ENCODE measurements around the gene TPPP2.
"Not testable (repeated sequence)": the region's sequence is repeated elsewhere in the genome, so short reads cannot be mapped to it uniquely, and the experiment has no call there.

TPPP2 gene

DNA sequence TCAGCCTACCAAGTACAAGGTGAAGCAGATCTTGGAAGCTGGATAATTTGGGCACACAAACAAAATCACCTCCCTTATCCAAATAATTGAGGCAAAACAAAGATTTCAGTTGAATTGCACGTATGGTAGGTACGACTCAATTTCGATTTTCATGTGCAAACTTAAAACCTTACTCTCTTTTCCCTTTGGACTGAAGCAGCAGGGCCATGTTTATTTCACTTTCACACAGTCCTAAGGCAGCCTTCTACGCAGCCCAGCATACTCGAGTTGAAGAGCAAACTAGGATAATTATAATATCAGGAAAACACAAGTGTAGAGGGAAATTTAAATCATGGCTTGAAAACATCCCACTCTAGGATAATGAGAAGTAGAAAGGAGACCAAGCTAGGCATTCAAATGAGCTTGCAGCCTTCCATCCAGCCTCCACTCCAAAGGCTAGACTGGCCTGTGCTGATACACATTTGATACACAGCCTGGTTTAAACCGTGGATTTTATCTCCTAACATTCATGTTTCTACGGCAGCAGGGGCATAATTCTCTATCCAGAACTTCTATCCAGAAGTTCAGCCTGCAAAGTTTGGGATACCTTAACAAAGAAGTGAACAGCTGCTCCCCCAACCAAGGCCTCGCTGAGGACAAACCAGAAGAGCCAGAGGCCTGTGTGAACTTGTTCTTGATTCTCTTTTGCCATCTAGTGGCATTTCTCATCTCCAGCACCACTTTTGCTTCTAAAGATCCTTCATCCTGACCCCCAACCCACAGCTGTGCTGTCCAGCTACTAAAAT, 9.8 kb downstream of the TPPP2 start:
- DNase-seq = no peak

DNA sequence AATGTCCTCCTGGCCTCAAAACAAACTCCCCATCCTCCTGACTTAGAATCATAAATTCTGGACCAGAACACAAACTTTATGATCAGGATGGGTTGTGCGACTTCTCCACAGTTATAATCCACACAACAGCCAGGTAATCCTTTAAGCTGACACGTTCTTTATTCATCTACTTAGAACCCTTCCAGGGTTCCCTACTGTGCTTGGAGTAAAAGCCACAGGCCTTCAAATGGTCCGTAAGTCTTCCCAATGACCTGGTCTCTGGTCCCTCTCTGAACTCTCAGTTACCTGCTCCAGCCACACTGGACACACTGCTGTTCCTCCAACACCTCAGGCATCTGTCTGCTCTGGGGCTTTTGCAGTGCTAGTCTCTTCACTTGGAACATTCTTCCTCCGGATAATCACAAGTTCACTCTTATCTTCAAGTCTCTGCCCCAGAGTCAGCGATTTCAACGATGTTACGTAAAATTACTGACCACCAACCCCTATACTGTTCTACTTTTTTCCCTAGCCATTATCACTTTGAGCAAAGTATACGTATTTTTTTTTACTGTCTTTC, 10.4 kb downstream of the TPPP2 start:
- no peak for DNase-seq

DNA sequence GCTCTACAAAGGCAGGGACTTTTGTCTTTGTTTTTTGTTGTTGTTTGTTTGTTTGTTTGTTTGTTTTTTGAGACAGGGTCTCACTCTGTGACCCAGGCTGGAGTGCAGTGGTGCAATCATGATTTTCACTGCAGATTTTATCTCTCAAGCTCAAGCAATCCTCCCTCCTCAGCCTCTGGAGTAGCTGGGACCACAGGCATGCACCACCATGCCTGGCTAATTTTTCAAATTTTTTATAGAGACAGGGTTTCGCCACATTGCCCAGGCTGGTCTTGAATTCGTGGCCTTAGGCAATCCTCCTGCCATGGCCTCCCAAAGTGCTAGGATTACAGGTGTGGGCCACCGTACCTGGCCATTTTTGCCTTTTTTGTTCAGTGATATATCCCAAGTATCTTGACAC, 10.9 kb downstream of the TPPP2 start:
- DNase-seq = not testable (repeated sequence)

DNA sequence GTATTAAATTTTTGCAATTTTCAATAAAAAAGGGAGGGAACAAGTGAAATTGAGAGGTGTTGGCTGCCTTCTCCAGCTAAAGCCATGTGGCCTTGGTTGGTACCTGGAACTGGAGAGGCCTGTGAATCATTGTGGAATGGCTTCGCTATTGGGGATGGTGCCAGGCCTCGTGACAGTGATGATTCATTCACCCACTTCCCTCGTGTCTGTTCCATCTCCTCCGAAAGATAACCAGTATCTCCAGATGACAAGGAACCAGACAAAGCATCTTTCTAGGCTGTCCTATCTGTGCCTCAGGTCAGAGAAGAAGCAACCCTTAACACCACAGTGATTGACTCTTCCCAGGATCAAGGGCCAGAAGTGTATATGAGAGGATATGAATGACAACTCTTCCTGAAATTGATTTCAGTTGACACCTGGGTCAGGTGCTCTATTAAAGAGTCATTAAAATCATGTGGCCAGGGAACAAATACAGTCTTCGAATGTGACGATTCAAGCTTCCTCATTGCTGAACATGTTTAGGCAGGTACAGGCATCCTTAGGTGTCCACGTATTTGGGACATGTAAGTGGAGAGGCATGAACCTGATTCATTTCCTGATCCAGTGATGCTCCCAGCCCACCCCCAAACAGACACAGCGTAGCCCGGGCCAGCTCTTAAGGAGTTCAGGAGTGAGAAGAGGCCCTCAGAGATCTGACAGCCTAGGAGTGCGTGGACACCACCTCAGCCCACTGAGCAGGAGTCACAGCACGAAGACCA, 11.8 kb downstream of the TPPP2 start, which contains the start of gene RNASE7:
Gene RNASE7 (plus strand): TSS at position 687 of the 758 bp plus-strand sequence. CDS start 631 bp downstream, outside the sequence.
- DNase-seq = no peak

DNA sequence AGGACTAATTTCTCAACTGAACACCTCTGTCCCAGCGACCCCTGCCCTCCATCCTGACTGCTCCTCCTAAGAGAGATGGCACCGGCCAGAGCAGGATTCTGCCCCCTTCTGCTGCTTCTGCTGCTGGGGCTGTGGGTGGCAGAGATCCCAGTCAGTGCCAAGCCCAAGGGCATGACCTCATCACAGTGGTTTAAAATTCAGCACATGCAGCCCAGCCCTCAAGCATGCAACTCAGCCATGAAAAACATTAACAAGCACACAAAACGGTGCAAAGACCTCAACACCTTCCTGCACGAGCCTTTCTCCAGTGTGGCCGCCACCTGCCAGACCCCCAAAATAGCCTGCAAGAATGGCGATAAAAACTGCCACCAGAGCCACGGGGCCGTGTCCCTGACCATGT, 12.9 kb downstream of the TPPP2 start:
- no peak for DNase-seq

DNA sequence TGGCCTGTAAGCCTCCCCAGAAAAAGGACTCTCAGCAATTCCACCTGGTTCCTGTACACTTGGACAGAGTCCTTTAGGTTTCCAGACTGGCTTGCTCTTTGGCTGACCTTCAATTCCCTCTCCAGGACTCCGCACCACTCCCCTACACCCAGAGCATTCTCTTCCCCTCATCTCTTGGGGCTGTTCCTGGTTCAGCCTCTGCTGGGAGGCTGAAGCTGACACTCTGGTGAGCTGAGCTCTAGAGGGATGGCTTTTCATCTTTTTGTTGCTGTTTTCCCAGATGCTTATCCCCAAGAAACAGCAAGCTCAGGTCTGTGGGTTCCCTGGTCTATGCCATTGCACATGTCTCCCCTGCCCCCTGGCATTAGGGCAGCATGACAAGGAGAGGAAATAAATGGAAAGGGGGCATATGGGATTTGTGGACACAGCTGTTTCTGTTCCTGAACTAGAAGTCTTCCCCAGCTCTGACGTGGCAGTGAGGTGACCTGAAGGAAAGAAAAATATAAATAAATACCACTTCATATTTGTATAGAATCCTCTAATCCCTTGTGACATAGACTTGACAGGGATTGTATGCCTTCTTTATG, 13.5 kb downstream of the TPPP2 start:
- no peak for DNase-seq

DNA sequence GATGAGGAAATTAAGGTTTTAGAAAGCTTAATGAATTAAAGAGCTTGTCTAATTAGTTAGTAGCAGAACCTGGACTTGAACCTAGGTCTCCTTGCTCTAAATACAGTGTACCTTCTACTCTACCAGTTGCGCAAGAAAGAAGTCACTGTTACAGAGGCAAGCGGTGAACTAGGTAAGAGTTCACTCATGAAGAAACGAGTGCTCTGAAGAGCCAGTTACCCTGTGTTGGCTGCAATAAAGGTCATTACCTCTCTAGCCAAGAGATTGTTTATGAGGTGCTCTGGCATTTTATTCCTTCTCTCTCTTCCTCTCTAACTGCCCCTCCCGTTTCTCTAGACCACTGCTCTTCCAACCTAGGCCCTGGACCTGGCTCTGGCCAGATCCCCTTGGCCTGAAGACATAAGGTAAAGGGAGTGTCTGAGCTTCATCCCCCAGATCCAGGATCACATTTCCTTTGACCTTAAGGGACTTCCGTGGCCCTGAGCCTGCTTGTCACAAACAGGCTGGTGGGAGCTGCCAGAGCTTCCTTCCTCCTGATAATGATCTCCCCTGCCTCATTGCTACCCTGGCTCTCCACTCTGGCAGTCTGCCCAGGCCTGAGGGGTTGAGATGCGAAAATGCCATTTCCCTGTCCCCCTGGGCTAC, 14.1 kb downstream of the TPPP2 start:
- DNase-seq = no peak

DNA sequence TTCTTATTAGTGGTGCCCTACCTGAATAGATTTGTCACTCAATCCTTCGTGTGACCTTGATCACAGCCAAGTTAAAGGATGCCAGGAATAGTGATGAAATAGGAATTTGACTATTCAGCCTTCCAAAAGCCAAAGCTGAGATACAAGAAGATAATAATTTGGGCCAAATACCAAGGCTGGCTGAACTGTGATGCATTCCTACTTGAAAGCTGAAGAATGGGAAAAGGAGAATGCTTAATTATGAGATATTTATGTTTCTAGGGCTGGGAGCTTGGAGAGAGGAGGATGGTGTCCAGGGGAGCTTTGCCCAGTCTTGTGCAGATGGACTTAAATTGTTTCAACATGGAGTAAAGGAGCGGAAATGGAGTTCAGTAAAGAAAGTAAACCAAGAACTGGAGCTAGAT, 17.4 kb downstream of the TPPP2 start:
- DNase-seq = no peak

DNA sequence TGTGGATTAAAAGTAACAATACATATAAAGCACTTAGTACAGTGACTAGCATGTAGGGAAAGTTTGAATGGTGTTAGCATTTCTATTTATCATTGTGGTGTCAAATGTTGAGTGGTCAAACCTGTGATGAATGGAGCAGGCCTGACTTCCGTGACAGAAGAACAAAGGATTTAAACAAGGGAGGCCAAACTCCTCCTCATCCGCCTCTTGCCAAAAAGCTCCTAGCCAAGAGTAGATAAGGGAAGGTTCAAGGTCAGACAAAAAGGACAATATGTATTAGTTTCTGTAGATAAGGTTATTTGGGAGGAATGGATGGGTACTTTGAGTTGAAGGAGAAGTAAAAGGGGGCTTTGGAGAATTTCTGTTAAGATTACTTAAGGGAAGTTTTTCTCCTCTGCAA, 18.6 kb downstream of the TPPP2 start:
- no peak for DNase-seq

DNA sequence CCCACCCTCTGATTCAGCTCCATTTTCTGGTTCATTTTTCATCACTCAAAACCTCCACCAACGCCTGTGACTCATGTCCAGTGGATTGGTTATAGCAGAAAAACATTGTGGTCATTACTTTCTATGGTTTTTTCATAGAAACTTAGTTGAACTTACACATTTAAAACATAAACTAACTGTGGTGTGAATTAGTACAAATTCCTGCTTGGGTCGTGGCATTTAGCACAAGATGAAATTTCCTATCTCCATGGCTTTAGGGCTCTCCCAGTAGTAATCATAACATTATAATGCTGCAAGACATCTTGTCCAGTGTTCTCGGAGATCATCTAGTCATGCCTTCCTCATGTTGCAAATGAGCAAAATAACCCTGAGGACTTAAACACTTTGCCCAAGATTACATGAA, 19.3 kb downstream of the TPPP2 start:
- DNase-seq = no peak

DNA sequence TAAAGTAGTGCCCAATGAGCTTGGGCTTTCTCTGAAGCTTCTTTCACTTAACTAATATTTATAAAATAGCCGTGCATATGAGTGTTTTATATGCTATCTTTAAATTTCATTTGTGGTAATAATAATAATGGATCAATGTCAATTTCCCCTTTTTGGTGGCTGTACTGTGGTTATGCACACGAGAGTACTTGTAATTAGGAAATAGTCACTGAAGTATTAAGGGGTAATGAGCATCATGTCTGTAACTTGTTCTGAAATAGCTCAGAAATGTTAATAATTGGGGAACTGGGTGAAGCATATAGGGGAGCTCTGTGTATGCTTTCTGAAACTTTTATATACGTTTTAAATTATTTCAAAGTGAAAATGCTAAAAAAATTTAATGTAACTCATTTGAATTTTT, 20.6 kb downstream of the TPPP2 start:
- no peak for DNase-seq

DNA sequence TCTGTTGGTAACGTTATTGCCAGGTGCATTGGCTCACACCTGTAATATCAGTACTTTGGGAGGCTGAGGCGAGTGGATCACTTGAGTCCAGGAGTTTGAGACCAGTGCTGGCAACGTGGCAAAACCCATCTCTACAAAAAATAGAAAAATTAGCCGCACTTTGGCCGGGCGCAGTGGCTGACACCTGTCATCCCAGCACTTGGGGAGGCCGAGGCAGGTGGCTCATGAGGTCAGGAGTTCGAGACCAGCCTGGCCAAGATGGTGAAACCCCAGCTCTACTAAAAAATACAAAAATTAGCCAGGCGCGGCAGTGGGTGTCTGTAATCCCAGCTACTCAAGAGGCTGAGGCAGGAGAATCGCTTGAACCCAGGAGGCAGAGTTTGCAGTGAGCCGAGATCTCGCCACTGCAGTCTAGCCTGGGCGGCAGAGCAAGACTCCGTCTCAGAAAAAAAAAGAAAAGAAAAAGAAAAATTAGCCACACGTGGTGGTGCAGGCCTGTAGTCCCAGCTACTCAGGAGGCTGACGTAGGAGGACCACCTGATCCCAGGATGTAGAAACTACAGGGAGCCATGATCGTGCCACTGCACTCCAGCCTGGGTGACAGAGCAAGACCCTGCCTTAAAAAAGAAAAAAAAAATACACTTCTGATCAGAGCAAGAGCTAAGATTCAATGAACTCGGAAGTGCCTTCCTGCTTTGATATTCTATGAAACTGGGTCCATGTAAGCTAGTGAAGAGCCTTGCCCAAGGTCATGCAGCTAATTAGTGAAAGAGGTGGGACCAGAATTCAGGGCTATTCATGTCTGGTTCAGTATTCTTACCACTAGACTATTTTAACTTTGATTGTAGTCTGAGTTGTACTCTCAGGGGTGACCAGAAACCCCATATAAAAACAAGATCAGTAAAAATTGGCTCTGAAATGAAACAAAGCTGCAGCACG, 23.4 kb downstream of the TPPP2 start:
- DNase-seq = no peak

DNA sequence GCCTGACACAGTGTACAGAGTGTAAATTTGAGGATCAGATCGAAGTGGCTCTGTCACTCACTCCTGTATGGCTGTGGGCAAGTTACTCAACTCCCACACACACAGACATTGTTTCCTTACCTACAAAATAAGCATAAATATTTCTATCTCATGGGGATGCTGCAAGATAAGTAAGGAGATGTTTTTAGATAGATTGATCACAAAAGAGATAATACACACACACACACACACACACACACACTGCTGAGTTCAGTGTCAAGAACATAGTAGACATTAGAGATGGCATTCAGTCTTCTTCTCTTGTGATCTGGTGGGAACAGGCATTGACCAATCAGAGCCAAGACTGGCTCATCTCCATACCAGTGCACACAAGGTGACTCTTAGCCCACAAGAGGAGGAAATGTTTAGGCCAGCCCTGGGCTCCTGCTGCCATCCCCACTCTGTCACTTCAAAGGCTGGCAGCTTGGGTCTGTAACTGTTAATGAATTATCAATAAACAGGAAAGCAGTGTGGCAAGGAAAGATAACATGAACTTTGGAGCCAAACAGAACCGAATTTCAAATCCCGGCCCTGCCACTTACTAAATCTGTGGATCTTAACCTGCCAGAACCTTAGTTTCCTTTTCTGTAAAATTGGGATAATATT, 24.2 kb downstream of the TPPP2 start:
- no peak for DNase-seq

DNA sequence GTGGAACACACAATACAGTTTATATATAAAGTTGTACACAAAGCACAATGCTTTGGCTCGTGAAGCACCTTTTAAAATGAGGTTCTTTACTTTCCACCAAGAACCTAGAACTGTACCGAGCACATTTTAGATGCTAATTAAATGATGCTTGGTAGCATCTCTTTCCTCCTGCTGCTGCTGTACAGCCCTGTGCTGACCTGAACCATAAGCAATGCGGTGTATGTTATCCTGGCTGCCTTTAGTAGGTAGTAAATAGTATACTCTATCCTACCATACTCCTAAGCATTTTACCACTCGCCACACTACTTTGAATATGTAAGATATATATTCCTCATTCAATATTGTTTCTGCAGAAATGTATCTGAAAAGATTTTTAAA, 24.7 kb downstream of the TPPP2 start:
- DNase-seq = no peak

DNA sequence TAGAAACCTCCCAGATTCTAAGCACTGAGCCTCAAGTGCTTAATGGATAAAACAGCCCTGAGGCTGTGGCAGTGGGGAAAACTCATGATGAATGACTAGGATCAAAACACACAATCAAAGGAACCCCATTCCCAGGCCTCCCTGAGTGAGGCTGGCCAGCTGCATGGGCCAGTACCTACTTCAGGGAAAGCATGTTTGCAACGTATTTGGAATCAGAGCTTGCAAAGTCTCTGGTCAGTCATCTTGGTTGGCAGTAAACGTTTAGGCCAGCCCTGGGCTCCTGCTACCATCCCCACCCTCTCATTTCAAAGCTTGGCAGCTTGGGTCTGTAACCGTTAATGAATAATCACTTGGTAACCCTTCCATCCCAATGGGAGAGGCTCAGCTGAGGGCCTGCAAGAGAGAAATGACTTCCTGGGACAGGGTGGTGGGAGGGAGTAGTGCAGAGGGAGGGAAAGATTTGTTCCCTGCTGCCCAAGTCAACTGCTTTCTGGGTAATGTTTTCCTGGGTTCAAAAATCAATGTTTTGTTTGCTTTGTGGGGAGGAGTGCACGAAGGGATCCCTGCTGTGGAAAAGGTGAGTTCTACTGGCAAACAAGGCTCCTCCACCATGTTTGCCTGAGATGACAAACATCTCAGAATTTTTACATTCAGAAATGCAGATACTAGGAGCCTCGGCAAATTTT, 25.6 kb downstream of the TPPP2 start:
- DNase-seq = no peak

DNA sequence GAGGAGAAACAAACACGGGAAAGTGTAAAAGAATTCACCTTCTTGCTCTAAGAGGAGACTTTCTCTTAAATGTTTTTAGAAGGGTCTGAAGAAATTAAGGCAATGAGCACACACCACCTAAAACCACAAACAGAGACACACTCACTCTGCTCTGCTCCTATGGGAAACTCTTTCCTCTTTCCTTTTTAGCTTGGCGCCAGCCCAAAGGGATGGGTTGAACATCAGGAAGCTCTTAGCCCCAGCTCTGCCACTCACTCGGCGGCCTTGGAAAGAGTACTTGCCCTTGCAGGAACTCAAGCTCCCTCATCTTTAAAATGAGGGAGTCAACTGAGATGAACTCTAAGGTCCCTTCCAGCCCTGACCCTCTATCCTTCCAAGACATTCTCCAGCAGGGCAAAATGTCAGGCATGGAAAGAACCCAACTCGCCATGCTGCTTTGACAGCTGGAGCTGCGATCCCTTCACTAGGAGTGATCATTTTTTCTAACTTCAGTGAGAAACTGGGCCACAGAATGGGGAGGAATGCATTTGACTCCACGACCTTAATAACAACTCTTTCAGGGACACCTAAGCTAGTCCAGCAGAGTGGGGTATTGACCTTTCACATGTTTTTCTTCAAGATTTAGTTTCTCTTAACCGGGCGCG, 26.6 kb downstream of the TPPP2 start:
- DNase-seq = no peak

DNA sequence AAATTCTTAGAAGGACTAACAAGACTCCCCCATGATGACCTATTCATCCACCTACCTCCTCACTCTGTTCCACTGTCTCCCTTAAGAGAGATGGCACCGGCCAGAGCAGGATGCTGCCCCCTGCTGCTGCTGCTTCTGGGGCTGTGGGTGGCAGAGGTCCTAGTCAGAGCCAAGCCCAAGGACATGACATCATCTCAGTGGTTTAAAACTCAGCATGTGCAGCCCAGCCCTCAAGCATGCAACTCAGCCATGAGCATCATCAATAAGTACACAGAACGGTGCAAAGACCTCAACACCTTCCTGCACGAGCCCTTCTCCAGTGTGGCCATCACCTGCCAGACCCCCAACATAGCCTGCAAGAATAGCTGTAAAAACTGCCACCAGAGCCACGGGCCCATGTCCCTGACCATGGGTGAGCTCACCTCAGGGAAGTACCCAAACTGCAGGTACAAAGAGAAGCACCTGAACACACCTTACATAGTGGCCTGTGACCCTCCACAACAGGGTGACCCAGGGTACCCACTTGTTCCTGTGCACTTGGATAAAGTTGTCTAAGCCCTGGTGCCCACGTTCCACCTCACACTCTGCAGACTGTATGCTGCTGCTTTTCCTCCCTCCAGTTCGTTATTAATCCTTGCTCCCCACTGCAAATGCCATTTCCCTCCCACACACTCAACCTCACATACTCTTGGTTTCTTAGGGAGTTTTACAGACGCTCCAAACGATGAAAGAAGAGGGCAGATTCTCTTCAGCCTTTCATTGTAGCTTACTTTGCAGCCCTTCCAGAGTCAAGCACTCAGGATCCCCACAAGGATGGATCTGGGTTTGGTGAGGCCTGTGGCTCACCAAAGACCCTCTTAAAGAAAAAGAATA, 28.0 kb downstream of the TPPP2 start, which contains the start of gene RNASE8:
Gene RNASE8 (plus strand): TSS at position 20 of the 873 bp plus-strand sequence. CDS start 71 bp downstream, at position 91.
- no peak for DNase-seq

DNA sequence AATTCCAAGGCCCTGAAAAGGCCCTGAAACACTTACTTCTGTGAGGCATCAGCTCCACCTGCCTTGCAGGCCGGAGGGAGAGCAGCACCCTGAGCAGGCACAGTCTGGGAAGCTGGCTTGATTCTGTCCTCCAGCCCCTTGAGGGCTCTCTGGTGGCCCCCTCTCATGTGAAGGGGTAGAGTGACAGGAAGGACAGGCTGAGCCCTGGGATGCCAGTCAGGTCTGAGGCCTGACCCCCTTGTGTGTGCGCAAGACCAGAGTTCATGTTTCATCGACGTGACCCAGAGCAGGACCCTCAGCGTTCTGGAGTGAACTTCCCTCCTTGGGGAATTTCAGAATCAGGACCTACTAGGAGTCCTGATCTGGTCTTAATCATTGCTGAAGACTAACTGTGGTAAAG, 28.9 kb downstream of the TPPP2 start:
- no peak for DNase-seq
